ENCODE results near the gene USP53. TPM values are rescaled to one million over a fixed set of nuclear protein-coding genes. Genes with fewer than 3 reads are reported as not detected.
"Not testable (repeated sequence)": the region's sequence is repeated elsewhere in the genome, so short reads cannot be mapped to it uniquely, and the experiment has no call there.

USP53 gene
- total and polyA plus RNA-seq, 2 donors (not counting 3 experiments of a cell fraction or from before 2014, with no cell fraction given), result 7.8 to 22.8 TPM

- DNase-seq (ENCODE audit: low read depth, low spot score) (no peak), FAIRE-seq (no peak)
- no peak overlapping the region for H2AFZ ChIP-seq (ENCODE audit: low read depth, low read length)
- no peak overlapping the region for H3K4me3 ChIP-seq (replicated peaks in 1 of 3; ENCODE audit: insufficient read depth in 1 of 3, low read depth in 1 of 3, low read length in 3 of 3)
- ChIA-PET POLR2A (no interaction called here), CTCF (no interaction called here)
- H3K9me3 ChIP-seq (replicated peaks; ENCODE audit: control insufficient read depth, insufficient read depth, low read length), result no peaks in the 10 kb centered on the region
- peaks cover 3% of the 10 kb centered on the region for H3K79me2 ChIP-seq (ENCODE audit: control insufficient read depth, insufficient read depth, low read length)
- no peaks in the 10 kb centered on the region for H3K27me3 ChIP-seq (ENCODE audit: control insufficient read depth in 2 of 2, insufficient read depth in 2 of 2, low read length in 2 of 2)
- H3K4me2 ChIP-seq (ENCODE audit: insufficient read depth, low read length), result no peak overlapping the region
- dilution Hi-C loops (cut with MboI; ENCODE audit: extremely low pct_ligation_motif_present, low sequenced_read_pairs), result no loop called here
- TF ChIP-seq EZH2 (IDR thresholded peaks at IDR 0.05; ENCODE audit: borderline replicate concordance, low read depth, low read length, severe bottlenecking) (no peak), MYC (IDR thresholded peaks at IDR 0.05; ENCODE audit: low read depth, low read length) (no peak), FOS (IDR thresholded peaks at IDR 0.05; ENCODE audit: borderline replicate concordance, insufficient read depth, low read length) (no peak), POLR2AphosphoS5 (IDR thresholded peaks at IDR 0.05; ENCODE audit: insufficient read depth, low read depth, low read length) (no peak), POLR2A (IDR thresholded peaks at IDR 0.05; ENCODE audit: low read depth, low read length) (no peak), GATA2 (IDR thresholded peaks at IDR 0.05; ENCODE audit: insufficient read depth, insufficient read length, low read depth, low read length) (no peak), MAX (IDR thresholded peaks at IDR 0.05; ENCODE audit: insufficient read depth, insufficient read length) (no peak), JUN (IDR thresholded peaks at IDR 0.05; ENCODE audit: borderline replicate concordance, insufficient read depth, insufficient read length, low read depth) (no peak)
- TF ChIP-seq, protein P1, sequence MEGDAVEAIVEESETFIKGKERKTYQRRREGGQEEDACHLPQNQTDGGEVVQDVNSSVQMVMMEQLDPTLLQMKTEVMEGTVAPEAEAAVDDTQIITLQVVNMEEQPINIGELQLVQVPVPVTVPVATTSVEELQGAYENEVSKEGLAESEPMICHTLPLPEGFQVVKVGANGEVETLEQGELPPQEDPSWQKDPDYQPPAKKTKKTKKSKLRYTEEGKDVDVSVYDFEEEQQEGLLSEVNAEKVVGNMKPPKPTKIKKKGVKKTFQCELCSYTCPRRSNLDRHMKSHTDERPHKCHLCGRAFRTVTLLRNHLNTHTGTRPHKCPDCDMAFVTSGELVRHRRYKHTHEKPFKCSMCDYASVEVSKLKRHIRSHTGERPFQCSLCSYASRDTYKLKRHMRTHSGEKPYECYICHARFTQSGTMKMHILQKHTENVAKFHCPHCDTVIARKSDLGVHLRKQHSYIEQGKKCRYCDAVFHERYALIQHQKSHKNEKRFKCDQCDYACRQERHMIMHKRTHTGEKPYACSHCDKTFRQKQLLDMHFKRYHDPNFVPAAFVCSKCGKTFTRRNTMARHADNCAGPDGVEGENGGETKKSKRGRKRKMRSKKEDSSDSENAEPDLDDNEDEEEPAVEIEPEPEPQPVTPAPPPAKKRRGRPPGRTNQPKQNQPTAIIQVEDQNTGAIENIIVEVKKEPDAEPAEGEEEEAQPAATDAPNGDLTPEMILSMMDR (IDR thresholded peaks at IDR 0.05; ENCODE audit: extremely low read depth in 1 of 2, insufficient read depth in 1 of 2, low read depth in 1 of 2, low read length in 2 of 2), result no peak
- no peaks in the 10 kb centered on the region for H3K9me1 ChIP-seq (replicated peaks; ENCODE audit: control insufficient read depth, extremely low read depth, insufficient read depth, low read length)
- BruUV-seq (replicated peaks), result no TSS peak
- intact Hi-C loops (cut with micrococcal nuclease), result no loop called here
- no peak overlapping the region for H3K9ac ChIP-seq (replicated peaks; ENCODE audit: extremely low read depth, insufficient read depth, low read length)
- no peaks in the 10 kb centered on the region for H4K20me1 ChIP-seq (replicated peaks; ENCODE audit: control insufficient read depth, extremely low read depth, insufficient read depth, low read length)
- peaks cover 19% of the 10 kb centered on the region for H3K4me1 ChIP-seq (ENCODE audit: control insufficient read depth, extremely low read depth, insufficient read depth, low read length)
- H3K27ac ChIP-seq (ENCODE audit: insufficient read depth, low read depth, low read length), result no peak overlapping the region
- H3K36me3 ChIP-seq (ENCODE audit: control insufficient read depth in 2 of 2, extremely low read depth in 1 of 2, insufficient read depth in 2 of 2, low read length in 2 of 2), result peaks cover 10 to 11% of the 10 kb centered on the region in 2 experiments
Measured at GRCh38 chr4:119246177-119246733, 33.7 kb downstream of the USP53 start.

GRCh38 chr4:119251037-119251436 lies 38.5 kb downstream of the USP53 start:
- CTCF ChIA-PET; FAIRE-seq; H3K4me3 ChIP-seq (replicated peaks in 1 of 3; ENCODE audit: insufficient read depth in 1 of 3, low read depth in 1 of 3, low read length in 3 of 3); BruUV-seq (replicated peaks); H3K79me2 ChIP-seq (ENCODE audit: control insufficient read depth, insufficient read depth, low read length); intact Hi-C loops (cut with micrococcal nuclease); H3K27ac ChIP-seq (ENCODE audit: insufficient read depth, low read depth, low read length); POLR2A ChIA-PET; DNase-seq (ENCODE audit: low read depth, low spot score); H3K9me3 ChIP-seq (replicated peaks; ENCODE audit: control insufficient read depth, insufficient read depth, low read length); H3K27me3 ChIP-seq (ENCODE audit: control insufficient read depth in 2 of 2, insufficient read depth in 2 of 2, low read length in 2 of 2); H2AFZ ChIP-seq (ENCODE audit: low read depth, low read length); H3K9me1 ChIP-seq (replicated peaks; ENCODE audit: control insufficient read depth, extremely low read depth, insufficient read depth, low read length); dilution Hi-C loops (cut with MboI; ENCODE audit: extremely low pct_ligation_motif_present, low sequenced_read_pairs); H3K4me1 ChIP-seq (ENCODE audit: control insufficient read depth, extremely low read depth, insufficient read depth, low read length); H3K4me2 ChIP-seq (ENCODE audit: insufficient read depth, low read length); H3K9ac ChIP-seq (replicated peaks; ENCODE audit: extremely low read depth, insufficient read depth, low read length); H4K20me1 ChIP-seq (replicated peaks; ENCODE audit: control insufficient read depth, extremely low read depth, insufficient read depth, low read length): not testable (repeated sequence)
- H3K36me3 ChIP-seq (ENCODE audit: control insufficient read depth in 2 of 2, extremely low read depth in 1 of 2, insufficient read depth in 2 of 2, low read length in 2 of 2), result peaks cover 11 to 16% of the 10 kb centered on the region in 2 experiments

- POLR2A ChIA-PET; dilution Hi-C loops (cut with MboI; ENCODE audit: extremely low pct_ligation_motif_present, low sequenced_read_pairs): not testable (repeated sequence)
- CTCF ChIA-PET, result interaction anchor here (0.9 to 1.6 kb wide), 3 partner anchors 168 to 274 kb away, joined by 3 to 5 read pairs (median 4); no protein-coding TSS in a partner anchor
Measured at GRCh38 chr4:119255223-119255622, 42.7 kb downstream of the USP53 start.

More at GRCh38 chr4:119255223-119255622, 42.7 kb downstream of the USP53 start:
- H3K79me2 ChIP-seq (ENCODE audit: control insufficient read depth, insufficient read depth, low read length); H3K27ac ChIP-seq (ENCODE audit: insufficient read depth, low read depth, low read length); H3K4me2 ChIP-seq (ENCODE audit: insufficient read depth, low read length); H4K20me1 ChIP-seq (replicated peaks; ENCODE audit: control insufficient read depth, extremely low read depth, insufficient read depth, low read length); H3K9me3 ChIP-seq (replicated peaks; ENCODE audit: control insufficient read depth, insufficient read depth, low read length); DNase-seq (ENCODE audit: low read depth, low spot score); BruUV-seq (replicated peaks); H3K9ac ChIP-seq (replicated peaks; ENCODE audit: extremely low read depth, insufficient read depth, low read length); H3K9me1 ChIP-seq (replicated peaks; ENCODE audit: control insufficient read depth, extremely low read depth, insufficient read depth, low read length); H3K36me3 ChIP-seq (ENCODE audit: control insufficient read depth in 2 of 2, extremely low read depth in 1 of 2, insufficient read depth in 2 of 2, low read length in 2 of 2); H3K4me1 ChIP-seq (ENCODE audit: control insufficient read depth, extremely low read depth, insufficient read depth, low read length); FAIRE-seq; H3K4me3 ChIP-seq (replicated peaks in 1 of 3; ENCODE audit: insufficient read depth in 1 of 3, low read depth in 1 of 3, low read length in 3 of 3); intact Hi-C loops (cut with micrococcal nuclease); H3K27me3 ChIP-seq (ENCODE audit: control insufficient read depth in 2 of 2, insufficient read depth in 2 of 2, low read length in 2 of 2); H2AFZ ChIP-seq (ENCODE audit: low read depth, low read length): not testable (repeated sequence)
